Body of pancreas (tissue), 4 donors: ENCODE measurements around the gene OR5W2.

Source experiments
- CTCF ChIP-seq, 7 experiments: fragments of 450-650 bp in 4 of 7; fragments of 200-600 bp in 3 of 7; sonication (generic) in 3 of 7; IDR thresholded peaks; one replicate each; pipeline ENCODE4 v1.5.1; 2016 to 2019; ENCODE audit warnings: antibody characterized with exemption in 7 of 7
- POLR2A ChIP-seq, 3 donors: fragments of 450-650 bp; IDR thresholded peaks; one replicate each; pipeline ENCODE4 v1.6.1; 2016; ENCODE audit warnings: antibody characterized with exemption in 3 of 3, mild to moderate bottlenecking in 2 of 3

GRCh38 chr11:55956521-55956920 is 42.1 kb upstream of the OR5W2 start:
- no peak for TF ChIP-seq POLR2A (IDR thresholded peaks at IDR 0.05)
- TF ChIP-seq CTCF (IDR thresholded peaks at IDR 0.05): no peak
